Anterior cingulate cortex (tissue), 58 donors: ENCODE results near the gene SRPRA.
"Not testable (repeated sequence)": the region's sequence is repeated elsewhere in the genome, so short reads cannot be mapped to it uniquely, and the experiment has no call there.

Experiments
- DNase-seq, 58 donors: peaks; one replicate each; lab custom pipeline; 2025; lab: John Stamatoyannopoulos, UW

Gene SRPRA

GRCh38 chr11:126268708-126269579 is at the start of gene SRPRA, which contains the start of gene FOXRED1:
Gene SRPRA, minus strand, starts transcription at chr11:126268895. Its CDS starts 91 bp downstream, at chr11:126268804.
Gene FOXRED1, plus strand, starts transcription at chr11:126269154. Its CDS starts 53 bp downstream, at chr11:126269207.
- DNase-seq = peak; percentile 89 to 100 (median 99)

- DNase-seq = peak in 18 of 58 donors; percentile 9 to 66 (median 24)
These were observed 49.3 kb upstream of the SRPRA start for GRCh38 chr11:126317756-126318573.

- no peak for DNase-seq
These were observed 48.7 kb upstream of the SRPRA start for GRCh38 chr11:126317432-126317755.

GRCh38 chr11:126313826-126314225 is 45.1 kb upstream of the SRPRA start:
- no peak for DNase-seq

- DNase-seq = no peak
These were observed 44.3 kb upstream of the SRPRA start for GRCh38 chr11:126312961-126313360.

- DNase-seq = no peak
These were observed 43.0 kb upstream of the SRPRA start for GRCh38 chr11:126311401-126312291.

- DNase-seq = no peak
These were observed 42.3 kb upstream of the SRPRA start for GRCh38 chr11:126310992-126311310.

GRCh38 chr11:126310200-126310991 is 41.7 kb upstream of the SRPRA start:
- peak in 55 of 58 donors; percentile 7 to 83 (median 52) for DNase-seq

GRCh38 chr11:126308771-126309170 is 40.1 kb upstream of the SRPRA start:
- DNase-seq = not testable (repeated sequence)

GRCh38 chr11:126308271-126308671 is 39.6 kb upstream of the SRPRA start:
- DNase-seq = peak in 2 of 58 donors; percentile 36 to 63

GRCh38 chr11:126307706-126308105 is 39.0 kb upstream of the SRPRA start:
- DNase-seq = peak in 9 of 58 donors; percentile 5 to 27 (median 17)

GRCh38 chr11:126305699-126306098 is 37.0 kb upstream of the SRPRA start:
- DNase-seq = no peak

- peak in 3 of 58 donors; percentile 38 to 64 (median 54) for DNase-seq
These were observed 35.9 kb upstream of the SRPRA start for GRCh38 chr11:126304457-126305075.

- DNase-seq = peak; percentile 59 to 95 (median 88)
These were observed 35.1 kb upstream of the SRPRA start, which contains the start of gene DCPS for GRCh38 chr11:126303623-126304456. Gene DCPS, plus strand, starts transcription at chr11:126304060. Its CDS starts 21 bp downstream, at chr11:126304081.

GRCh38 chr11:126297004-126297403 is 28.3 kb upstream of the SRPRA start:
- no peak for DNase-seq

- no peak for DNase-seq
These were observed 25.0 kb upstream of the SRPRA start for GRCh38 chr11:126293726-126294125.

- DNase-seq = no peak
These were observed 22.2 kb upstream of the SRPRA start for GRCh38 chr11:126290887-126291286.

GRCh38 chr11:126288237-126288636 is 19.5 kb upstream of the SRPRA start:
- DNase-seq = no peak
